D721Med (cell line): ENCODE data around the gene DEPDC5.

Experiments
- DNase-seq: peaks from one replicate; pipeline ENCODE4 v3.0.0; 2011; ENCODE audit warnings: low spot score; ENCODE audit not compliant: insufficient read length
- FAIRE-seq: peaks from 2 replicates; lab custom pipeline; 2011; peaks lifted over from hg19 to GRCh38; lab: Jason Lieb, UNC
- CTCF ChIP-seq: IDR thresholded peaks from 2 replicates; pipeline ENCODE4 v1.5.1; 2012; ENCODE audit warnings: mild to moderate bottlenecking, control low read depth; ENCODE audit not compliant: insufficient read depth; ENCODE audit errors: missing control alignments

DEPDC5 gene

GRCh38 chr22:31943206-31943977 is 189.6 kb downstream of the DEPDC5 start:
- DNase-seq (no peak), FAIRE-seq (no peak)
- no peak for TF ChIP-seq CTCF

GRCh38 chr22:31943978-31944699 is 190.3 kb downstream of the DEPDC5 start, which contains the start of gene YWHAH:
Gene YWHAH (plus strand): TSS chr22:31944535. CDS start chr22:31944734, 199 bp downstream.
- no peak for TF ChIP-seq CTCF
- DNase-seq (peak; percentile 67), FAIRE-seq (no peak)

GRCh38 chr22:31944700-31945442 is 191.1 kb downstream of the DEPDC5 start:
- no peak for FAIRE-seq
- no peak for TF ChIP-seq CTCF
- no peak for DNase-seq

- FAIRE-seq (no peak), DNase-seq (no peak)
- TF ChIP-seq CTCF = no peak
Measured at GRCh38 chr22:31945443-31945855, 191.6 kb downstream of the DEPDC5 start.

GRCh38 chr22:31945971-31946680 is 192.3 kb downstream of the DEPDC5 start:
- DNase-seq = no peak
- FAIRE-seq = no peak
- TF ChIP-seq CTCF = no peak

- TF ChIP-seq CTCF = peak; percentile 58
- no peak for FAIRE-seq
- DNase-seq = no peak
Measured at GRCh38 chr22:31947296-31947695, 193.5 kb downstream of the DEPDC5 start.
